HG03045 (cell line): ENCODE data around the gene SNF8.
"Not testable (repeated sequence)": the region's sequence is repeated elsewhere in the genome, so short reads cannot be mapped to it uniquely, and the experiment has no call there.

Experiments used
- ATAC-seq: cut with Tn5 transposase; IDR thresholded peaks from one replicate; pipeline ENCODE4 v1.9.1; 2021; ENCODE audit warnings: mild to moderate bottlenecking, moderate library complexity; ENCODE audit not compliant: unreplicated experiment

Gene SNF8, protein sequence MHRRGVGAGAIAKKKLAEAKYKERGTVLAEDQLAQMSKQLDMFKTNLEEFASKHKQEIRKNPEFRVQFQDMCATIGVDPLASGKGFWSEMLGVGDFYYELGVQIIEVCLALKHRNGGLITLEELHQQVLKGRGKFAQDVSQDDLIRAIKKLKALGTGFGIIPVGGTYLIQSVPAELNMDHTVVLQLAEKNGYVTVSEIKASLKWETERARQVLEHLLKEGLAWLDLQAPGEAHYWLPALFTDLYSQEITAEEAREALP

DNA sequence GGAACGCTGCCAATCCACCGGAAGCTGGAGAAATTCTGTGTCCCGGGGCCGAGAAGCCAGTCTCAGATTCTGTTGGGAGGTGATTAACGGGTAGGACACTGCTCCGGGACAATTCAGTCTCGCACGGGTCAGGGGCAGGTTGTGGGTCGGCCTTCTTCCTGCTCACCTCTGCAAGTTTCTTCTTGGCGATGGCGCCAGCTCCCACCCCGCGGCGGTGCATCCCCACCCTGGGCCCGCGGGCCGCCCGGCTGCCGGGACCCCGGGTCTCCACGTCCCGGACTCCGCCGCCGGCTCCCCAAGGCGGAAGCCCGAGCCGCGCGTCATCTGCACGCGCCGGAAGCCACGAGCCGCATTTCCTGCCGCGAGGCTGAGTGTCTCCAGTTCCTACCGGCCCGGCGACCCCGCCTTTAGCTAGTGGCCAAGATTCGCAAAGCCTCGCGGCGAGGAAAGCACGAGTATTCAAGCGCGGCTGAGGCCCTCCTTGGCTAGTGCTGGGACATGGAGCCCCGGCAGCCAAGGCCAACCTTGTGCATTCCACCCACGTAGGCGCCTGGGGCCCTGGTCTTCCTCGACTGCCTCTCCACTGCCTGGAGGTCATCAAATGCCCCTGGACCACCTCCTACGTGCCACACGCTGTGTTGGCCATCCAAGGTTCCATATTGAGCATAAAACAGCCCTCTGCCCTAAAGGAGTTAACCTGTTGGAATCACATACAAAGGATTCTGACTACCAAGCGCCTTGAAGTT, at the start of gene SNF8:
Gene SNF8 (minus strand): TSS at position 328 of the 746 bp plus-strand sequence. CDS start 108 bp downstream, at position 220.
- peak; percentile 77 for ATAC-seq

DNA sequence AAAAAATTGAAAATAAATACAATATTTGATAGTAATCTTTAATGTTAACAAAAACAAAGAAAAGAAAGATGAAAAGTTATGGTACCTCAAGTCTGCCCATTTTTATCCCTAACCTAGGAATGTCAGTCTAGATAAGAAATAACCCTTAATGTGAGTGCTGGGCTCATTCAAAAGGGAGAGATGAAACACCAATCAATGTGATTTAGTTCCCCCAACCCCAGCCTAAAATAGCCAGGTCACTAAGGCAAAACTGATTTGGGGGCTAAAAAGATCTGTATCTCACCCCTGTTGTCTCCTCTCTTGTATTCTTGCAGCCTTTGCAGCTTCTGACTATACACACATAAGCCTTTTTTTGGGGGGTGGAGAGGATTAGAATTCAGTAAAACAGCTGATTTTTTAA, 49.3 kb upstream of the SNF8 start:
- ATAC-seq: no peak

DNA sequence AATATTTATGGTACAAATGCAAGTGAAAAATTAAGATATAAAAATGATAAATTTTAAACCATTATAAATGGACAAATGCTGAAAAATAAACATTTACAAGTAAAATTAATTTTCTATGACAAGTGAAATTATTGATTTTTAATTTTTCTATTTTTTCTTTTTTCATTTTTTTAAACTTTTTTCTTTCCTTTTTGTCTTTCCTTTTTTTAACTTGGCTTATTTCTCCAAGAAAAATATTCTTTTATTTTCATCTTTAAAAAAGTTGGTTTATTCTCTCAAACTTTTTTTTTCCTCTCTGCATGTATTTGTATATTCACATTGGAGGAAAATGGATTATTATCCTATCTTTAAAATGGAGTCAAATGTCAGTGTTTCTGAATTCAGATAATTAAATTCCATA, 48.7 kb upstream of the SNF8 start:
- no peak for ATAC-seq

DNA sequence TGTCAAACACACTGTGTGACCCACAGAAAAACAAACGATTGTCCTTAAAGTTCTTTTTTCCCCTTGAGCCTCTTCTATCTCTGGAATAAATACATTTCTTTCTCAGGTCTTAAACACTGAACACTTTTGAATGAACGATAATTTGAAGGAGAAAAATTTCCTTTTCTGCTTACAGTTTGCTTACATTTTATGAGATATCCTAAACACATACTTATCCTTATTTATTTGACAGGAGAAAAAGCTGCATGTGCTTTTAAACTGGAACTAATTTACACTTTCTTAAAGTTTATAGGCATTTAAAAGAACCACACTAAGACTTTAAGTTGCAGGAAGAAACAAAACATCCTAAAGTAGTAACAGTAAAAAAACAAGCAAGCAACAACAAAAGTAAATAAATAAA, 47.8 kb upstream of the SNF8 start:
- ATAC-seq: no peak

DNA sequence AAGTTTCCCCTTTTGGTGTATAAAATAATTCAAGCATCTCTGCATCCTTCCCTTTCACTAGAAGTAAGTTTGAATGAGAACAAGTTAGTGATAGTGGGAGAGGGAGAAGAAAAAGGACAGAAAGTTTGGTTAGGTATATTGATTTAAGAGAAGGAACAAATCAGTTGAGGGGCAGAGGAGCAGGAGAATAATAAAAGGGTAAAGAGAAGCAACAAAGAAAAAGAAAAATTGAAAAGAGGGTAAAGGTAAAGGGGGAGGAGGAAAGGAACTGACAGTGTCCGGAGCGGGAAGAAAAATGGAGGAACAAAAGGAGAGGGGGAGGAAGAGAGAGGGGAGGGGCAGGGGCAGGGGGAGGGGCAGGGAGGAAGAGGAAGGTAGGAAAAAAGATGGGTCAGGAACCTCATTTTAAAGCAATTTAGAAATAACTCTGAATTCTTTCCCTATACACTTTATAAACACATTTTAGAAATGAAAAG, 46.3 kb upstream of the SNF8 start:
- no peak for ATAC-seq

DNA sequence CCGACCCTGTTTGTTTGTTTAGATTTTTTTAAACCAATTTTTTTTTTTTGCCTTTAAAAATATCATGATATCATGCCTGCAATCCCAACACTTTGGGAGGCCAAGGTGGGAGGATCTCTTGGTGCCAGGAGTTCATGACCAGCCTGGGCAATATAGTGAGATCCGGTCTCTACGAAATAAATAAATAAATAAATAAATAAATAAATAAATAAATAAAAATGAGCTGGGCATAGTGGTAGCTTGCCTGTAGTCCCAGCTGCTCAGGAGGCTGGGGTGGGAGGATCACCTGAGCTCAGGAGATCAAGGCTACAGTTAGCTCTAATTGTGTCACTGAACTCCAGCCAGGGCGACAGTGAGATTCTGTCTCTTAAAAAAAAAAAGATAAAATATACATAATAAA, 44.5 kb upstream of the SNF8 start:
- ATAC-seq: no peak

DNA sequence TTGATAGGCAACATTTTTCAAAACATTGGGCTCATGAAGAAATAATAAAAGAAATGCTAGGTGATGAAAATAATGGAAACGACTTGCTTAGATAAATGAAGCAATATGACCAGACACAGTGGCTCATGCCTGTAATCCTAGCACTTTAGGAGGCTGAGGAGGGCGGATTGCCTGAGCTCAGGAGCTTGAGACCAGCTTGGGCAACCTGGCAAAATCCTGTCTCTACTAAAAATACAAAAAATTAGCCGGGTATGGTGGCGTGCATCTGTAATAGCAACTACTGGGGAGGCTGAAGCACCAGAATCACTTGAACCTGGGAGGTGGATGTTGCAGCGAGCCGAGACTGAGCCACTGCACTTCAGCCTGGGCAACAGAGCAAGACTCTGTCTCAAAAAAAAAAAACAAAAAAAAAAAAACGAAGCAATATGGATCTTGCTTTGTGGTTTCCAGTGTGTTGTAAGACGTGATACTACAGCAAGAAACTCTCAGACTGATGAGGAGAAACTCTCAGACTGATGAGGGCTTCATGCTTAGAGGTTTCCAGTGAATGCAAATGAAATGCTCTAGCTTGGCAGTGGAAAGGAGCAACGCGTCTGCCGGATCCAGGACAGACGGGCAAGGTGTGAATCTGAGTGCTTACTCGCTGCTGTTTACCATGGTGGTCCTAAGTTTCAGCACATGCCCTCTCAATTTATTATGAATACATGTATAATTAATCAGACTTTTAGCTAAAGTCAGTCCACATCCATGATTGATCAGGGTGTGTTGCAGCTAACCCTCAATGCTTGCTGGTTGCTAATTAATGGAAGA, 41.0 kb upstream of the SNF8 start:
- ATAC-seq: no peak

DNA sequence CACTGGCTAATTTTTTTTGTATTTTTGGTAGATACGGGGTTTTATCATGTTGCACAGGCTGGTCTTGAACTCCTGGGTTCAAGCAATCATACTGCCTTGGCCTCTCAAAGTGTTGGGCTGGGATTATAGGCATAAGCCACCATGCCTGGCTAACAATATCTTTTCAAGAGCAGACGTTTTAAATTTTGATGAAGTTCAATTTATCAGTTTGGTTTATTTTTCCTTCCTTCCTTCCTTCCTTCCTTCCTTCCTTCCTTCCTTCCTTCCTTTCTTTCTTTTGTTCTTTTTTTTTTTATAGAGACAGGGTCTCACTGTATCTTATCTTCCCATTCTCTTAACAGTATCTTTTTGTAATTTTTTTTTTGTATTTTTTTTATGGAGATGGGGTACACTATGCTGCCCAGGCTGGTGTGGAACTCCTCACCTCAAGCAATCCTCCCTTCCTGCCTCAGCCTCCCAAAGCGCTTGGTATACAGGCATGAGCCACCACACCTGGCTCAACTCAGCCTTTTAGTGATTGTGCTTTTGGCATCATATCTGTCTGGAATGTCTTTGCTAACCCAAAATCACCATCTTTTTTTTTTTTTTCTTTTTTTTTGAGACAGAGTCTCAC, 37.4 kb upstream of the SNF8 start:
- no peak for ATAC-seq

DNA sequence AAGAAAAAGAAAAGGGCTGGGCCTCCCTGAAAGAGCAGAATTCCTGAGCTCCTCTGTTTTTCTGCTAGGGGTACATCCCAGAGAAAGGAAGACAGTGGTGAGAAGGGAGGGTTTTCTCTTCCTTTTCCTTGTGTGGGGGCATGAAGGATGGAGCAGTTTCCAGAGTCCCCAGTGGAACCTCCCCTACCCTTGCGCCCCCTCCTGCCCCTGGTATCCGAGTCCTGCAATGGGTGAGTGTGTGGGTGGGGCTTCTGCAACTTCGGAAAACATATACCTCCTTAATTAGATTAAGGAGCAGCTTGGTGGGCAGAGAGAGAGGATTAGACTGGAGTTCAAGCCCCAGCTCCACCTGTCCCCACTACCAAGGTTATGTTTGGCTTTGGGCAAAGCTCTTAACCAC, 29.2 kb upstream of the SNF8 start:
- no peak for ATAC-seq

DNA sequence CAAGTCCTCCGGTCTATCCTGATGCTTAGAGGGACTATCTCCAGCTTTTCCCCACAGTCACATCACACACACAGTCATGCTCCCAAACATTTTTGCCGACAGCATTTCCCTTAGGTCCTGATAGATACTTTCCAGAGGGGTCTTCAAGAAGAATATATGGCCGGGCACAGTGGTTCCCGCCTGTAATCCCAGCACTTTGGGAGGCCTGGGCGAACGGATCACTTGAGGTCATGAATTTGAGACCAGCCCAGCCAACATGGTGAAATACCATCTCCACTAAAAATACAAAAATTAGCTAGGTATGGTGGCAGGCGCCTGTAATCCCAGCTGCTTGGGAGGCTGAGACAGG, 28.1 kb upstream of the SNF8 start:
- no peak for ATAC-seq

DNA sequence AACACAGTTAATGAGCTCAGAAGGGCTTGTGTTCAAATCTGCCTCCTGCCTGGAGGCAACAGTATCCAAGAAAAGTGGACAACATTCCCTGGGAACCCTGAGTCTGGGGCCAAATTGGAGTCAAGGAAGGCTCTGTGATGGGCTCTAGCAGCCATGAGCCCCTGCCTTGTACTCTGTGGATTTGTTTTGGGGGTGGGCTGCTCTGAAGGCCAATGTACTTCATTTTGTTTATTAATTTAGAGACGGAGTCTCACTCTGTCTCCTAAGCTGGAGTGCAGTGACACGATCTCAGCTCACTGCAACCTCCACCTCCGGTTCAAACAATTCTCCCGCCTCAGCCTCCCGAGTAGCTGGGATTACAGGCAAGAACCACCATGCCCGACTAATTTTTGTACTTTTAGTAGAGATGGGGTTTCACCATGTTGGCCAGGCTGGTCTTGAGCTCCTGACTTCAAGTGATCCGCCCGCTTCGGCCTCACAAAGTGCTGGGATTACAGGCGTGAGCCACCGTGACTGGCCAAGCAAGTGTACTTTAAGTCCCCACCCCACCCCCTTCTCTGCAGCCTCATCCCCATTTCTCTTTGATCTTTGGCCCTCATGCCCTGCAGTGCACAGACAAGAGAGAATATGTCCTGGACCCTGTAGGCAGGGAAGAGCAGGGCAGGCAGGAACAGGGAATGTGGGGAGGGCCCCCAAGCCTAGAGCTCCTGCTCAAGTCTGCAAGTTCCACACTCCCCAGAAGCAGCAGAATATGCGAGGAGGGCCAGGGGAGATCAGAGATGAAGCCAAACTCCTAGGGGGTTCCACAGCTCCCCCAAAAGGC, 26.4 kb upstream of the SNF8 start:
- ATAC-seq: no peak

DNA sequence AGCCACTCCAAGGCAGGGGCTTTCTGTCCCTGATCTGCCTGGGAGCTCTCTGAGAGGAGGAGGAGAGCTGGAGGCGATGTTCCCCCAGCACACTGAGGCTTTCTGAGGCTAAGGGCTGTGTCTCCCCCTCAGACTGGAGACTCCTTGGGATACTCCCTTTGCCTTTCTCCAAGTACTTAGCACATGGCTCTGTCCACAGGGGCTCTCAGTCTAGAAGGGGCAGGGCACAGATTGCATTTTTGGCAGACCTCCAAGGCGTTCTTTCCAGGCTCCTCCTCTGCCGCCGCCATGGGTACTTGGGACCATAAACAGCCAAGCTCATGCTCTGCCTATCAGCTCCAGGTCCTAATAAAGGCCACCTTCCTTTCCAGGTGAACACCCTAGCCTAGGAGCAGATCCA, 25.6 kb upstream of the SNF8 start:
- no peak for ATAC-seq

DNA sequence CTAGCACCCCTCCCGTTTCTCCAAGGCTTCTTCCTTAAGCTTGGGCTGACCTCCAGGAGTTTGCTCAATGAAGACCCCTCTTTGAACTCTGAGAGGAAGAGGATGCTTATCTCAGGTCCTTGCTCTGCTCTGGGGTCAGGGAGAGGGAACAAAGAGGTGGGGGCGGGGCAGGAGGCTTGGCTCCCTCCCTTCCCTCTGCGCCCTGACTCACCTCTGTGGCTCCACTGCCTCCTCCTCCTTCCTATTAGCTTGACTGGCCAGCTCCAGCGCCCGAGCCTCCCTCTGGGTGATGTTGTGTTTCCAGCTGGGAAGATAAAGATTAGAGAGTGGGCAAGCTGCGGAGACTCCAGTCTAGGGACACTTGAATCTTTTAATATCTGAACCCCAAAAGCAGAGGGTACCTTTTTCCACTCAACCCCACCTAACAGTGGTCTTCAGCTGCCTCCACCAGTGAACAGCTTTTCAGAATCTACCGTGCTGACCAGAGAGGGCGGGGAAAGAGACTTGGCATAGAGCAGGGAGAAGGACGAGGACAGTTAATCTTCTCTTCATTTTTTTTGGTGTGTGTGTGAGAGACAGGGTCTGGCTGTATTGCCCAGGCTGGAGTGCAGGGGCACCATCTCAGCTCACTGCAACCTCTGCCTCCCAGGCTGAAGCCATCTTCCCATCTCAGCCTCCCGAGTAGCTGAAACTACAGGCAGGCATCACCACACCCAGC, 17.0 kb upstream of the SNF8 start:
- ATAC-seq: no peak

DNA sequence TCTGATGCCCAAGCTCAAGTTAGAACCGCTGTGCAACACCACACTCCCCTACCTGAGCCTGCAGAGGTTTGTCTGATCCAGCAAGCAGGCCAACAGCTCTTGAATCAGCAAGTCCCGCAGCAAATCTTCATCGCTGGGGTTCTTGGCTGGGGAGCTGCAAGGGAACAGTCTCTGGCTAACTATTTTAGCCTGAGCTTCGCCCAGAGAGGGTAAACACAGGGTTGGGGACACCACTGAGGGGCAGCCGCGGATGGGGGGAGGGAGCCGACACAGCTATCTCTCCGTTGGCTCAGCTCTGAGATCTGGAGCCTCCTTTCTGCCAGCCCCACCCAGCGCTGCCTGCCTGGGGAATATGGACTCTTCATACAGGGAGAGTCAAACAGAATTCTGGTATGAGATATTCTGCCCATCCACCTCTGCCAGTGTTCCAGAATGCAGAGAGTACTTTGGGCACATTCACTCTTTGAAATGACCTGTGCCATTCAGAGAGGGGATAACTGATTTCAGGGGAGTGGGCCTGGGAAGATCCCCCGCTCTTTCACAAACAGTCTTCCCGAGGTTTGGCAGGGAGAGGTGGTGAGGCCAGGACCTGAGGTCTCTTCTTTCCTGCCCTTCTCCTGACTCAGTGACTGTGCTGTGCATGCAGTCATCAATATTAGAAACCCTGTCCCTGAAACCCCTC, 16.3 kb upstream of the SNF8 start:
- no peak for ATAC-seq

DNA sequence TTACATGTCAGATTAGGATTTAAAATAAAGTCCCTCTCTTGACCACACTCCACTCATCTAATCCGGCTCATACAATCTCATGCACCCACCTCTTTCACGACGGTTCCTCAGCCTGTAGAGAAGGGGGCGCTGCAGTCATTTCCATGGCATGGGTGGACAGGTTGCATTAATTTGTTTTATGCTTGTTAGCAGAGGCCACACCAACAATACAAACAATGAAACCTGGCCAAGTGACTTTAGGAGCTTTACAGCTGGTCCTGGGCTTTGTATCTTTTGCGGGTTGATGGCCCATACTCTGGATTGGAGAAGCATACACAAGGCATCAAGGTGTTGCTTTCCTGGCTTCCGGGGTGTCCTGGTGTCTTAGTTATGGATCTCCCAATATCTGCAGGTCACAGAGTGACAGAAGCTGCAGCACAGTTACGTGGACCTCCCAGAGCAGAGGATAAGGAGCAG, 9.7 kb upstream of the SNF8 start:
- no peak for ATAC-seq

DNA sequence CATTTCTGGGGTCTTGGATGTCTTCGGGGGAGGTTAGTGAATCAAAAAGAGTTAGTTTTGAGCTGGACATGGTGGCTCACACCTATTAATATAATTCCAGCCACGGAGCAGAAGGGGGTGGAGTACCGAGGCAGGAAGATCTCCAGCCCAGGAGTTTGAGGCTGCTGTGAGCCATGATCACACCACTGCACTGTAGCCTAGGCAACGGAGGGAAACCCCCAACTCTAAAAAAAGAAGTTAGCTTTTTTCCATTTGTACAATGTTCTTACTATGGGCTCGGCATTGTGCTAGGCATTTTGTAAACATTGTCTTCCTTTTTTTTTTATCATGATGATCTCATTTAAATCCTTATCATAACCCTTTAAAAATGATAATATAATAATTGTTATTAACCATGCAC, 8.3 kb upstream of the SNF8 start:
- ATAC-seq: no peak

DNA sequence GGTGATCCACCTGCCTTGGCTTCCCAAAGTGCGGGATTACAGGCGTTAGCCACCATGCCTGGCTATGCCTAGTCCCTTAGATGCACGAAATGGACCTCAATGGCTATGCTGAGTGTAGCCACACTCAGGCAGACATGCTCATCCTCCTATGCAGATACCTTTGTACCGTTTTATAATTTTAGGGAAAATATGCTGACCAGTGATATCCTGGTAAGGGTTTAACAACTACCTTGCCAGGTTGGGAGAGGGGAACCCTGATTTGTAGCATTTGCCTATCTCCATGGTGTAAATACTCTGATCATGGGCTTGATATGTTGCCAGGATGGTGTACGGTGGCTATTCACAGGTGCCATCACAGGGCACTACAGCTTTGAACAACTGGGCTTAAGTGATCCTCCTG, 6.9 kb upstream of the SNF8 start:
- ATAC-seq: no peak

DNA sequence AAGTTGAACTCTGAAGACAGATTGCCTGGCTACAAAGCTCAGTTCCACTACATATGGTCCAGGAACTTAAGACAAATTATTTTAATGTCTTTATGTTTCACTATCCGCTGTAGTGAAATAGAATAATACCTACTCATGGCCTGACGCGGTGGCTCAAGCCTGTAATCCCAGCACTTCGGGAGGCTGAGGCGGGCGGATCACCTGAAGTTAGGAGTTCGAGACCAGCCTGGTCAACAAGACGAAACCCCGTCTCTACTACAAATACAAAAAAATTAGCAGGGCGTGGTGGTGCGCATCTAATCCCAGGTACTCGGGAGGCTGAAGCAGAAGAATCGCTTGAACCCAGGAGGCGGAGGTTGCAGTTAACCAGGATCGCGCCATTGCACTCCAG, 614 bp upstream of the SNF8 start:
- not testable (repeated sequence) for ATAC-seq

DNA sequence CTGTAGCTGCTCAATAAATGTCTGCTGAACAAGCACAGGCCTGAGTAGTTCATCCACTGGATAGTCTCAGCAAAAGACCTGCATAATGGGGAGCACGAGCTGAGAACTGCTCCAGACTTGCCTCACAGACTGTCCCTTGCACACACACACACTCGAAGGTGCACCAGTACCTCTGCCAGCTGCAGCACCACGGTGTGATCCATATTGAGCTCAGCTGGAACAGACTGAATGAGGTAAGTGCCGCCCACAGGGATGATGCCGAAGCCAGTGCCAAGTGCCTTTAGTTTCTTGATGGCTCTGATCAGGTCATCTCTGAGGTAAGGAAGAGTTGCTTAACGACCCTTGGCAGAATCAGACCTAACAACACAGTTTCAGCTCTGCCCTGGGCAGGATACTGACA, 11.6 kb downstream of the SNF8 start:
- ATAC-seq: no peak
